Measurements from ENCODE around the gene MAML2. TPM values are rescaled to one million over a fixed set of nuclear protein-coding genes. Genes with fewer than 3 reads are reported as not detected.

Gene MAML2
- total and polyA plus RNA-seq, 2 of the 13 experiments (the other 11 are each of a cell fraction or from before 2014, with no cell fraction given) = 2.3 to 25.9 TPM

GRCh38 chr11:96207459-96208449 lies 135.2 kb downstream of the MAML2 start (continued):
- peak; percentile 47; the same call in 1 of the 2 replicates for TF ChIP-seq IKZF5 (CRISPR knock-in tag; IDR thresholded peaks at IDR 0.05)
- TF ChIP-seq MIXL1 (CRISPR knock-in tag; IDR thresholded peaks at IDR 0.05) = 0 out of 2 replicates have a peak, but pooled peaks have one; percentile 64
- peak; percentile 45; the same call in 1 of the 2 replicates for TF ChIP-seq IRF2 (CRISPR knock-in tag; IDR thresholded peaks at IDR 0.05)
- TF ChIP-seq RXRB (CRISPR knock-in tag; IDR thresholded peaks at IDR 0.05; ENCODE audit: borderline replicate concordance) = peak; percentile 11; the same call in 1 of the 2 replicates
- peak; percentile 85 for TF ChIP-seq ZBTB37 (CRISPR knock-in tag; IDR thresholded peaks at IDR 0.05)
- TF ChIP-seq RBM39 (IDR thresholded peaks at IDR 0.05; ENCODE audit: low read depth, low read length, poor library complexity, severe bottlenecking) = no peak
- TF ChIP-seq HMG20A (CRISPR knock-in tag; IDR thresholded peaks at IDR 0.05; ENCODE audit: borderline replicate concordance) = peak; percentile 53; the same call in 1 of the 2 replicates
- no peak for TF ChIP-seq SOX13 (IDR thresholded peaks at IDR 0.05)
- TF ChIP-seq SOX13 (CRISPR knock-in tag; conservative IDR thresholded peaks at IDR 0.05 in 1 of 2, IDR thresholded peaks at IDR 0.05 in 1 of 2) = peak in 1 of 2 experiments; percentile 74; a peak in 2 of 4 replicates
- no peak for TF ChIP-seq WIZ (CRISPR knock-in tag; IDR thresholded peaks at IDR 0.05)
- TF ChIP-seq UBTF (CRISPR knock-in tag; IDR thresholded peaks at IDR 0.05) = no peak
- no peak for TF ChIP-seq FOXO1 (CRISPR knock-in tag; IDR thresholded peaks at IDR 0.05)
- peak; percentile 50 for TF ChIP-seq PHF5A (CRISPR knock-in tag; IDR thresholded peaks at IDR 0.05; ENCODE audit: low read depth, unreplicated experiment)
